Thyroid gland (tissue), 4 donors: Measurements from ENCODE around the gene SESN3. TPM values are rescaled to one million over a fixed set of nuclear protein-coding genes. Genes with fewer than 3 reads are reported as not detected.
"Not testable (repeated sequence)": the region's sequence is repeated elsewhere in the genome, so short reads cannot be mapped to it uniquely, and the experiment has no call there.

Experiments
- DNase-seq, 2 donors: peaks; one replicate each; pipeline ENCODE4 v3.0.0-alpha.2; 2019
- H3K27ac ChIP-seq, 3 donors: fragments of 200-600 bp; sonication (generic); 1 replicate in 2 of 3; 2 replicates in 1 of 3; pipeline ENCODE4 v1.5.1; 2016 to 2019; ENCODE audit warnings: mild to moderate bottlenecking in 1 of 3, moderate library complexity in 1 of 3
- H3K27me3 ChIP-seq: fragments of 200-600 bp; sonication (generic); one replicate; pipeline ENCODE4 v1.5.1; 2019
- H3K36me3 ChIP-seq, 2 donors: fragments of 200-600 bp; sonication (generic); one replicate each; pipeline ENCODE4 v1.5.1; 2016 to 2019
- H3K4me1 ChIP-seq, 2 donors: fragments of 200-600 bp; sonication (generic); one replicate each; pipeline ENCODE4 v1.5.1; 2017 to 2019
- H3K4me3 ChIP-seq, 3 donors: fragments of 200-600 bp; sonication (generic); replicated peaks in 1 of 3; 1 replicate in 2 of 3; 2 replicates in 1 of 3; pipeline ENCODE4 v1.5.1; 2016; ENCODE audit warnings: mild to moderate bottlenecking in 1 of 3
- H3K9me3 ChIP-seq: fragments of 200-600 bp; sonication (generic); one replicate; pipeline ENCODE4 v1.5.1; 2017
- POLR2A ChIP-seq, 2 donors: fragments of 450-650 bp; IDR thresholded peaks; one replicate each; pipeline ENCODE4 v1.6.1; 2017; ENCODE audit warnings: antibody characterized with exemption in 2 of 2, mild to moderate bottlenecking in 2 of 2, moderate library complexity in 1 of 2
- WGBS, 2 donors: methylation state at CpG; one replicate each; pipeline ENCODE4 v1.1.5; 2017; 5-methylcytosine and 5-hydroxymethylcytosine counted together
- intact Hi-C: fragments of 100-400 bp; cut with DNase I; formaldehyde crosslinking; loops from one replicate; pipeline ENCODE4 v1.15.1; 2023
- total RNA-seq, 4 donors: library from RNA; depleted of rRNA; stranded (reverse); fragments of >200 nt; gene quantifications; one replicate each; pipeline ENCODE4 v1.2.3, GENCODE V29; 2016
- TF ChIP-seq, protein P1 (sequence below), 6 experiments: fragments of 200-600 bp in 3 of 6; fragments of 450-650 bp in 3 of 6; sonication (generic) in 3 of 6; IDR thresholded peaks; one replicate each; pipeline ENCODE4 v1.5.1; 2016 to 2019; ENCODE audit warnings: antibody characterized with exemption in 6 of 6, mild to moderate bottlenecking in 2 of 6, inconsistent platforms in 1 of 6, moderate library complexity in 1 of 6

Gene SESN3
- total RNA-seq, 4 donors from 2014 or later, result 54.3 to 82.2 (median 71.8) TPM

DNA sequence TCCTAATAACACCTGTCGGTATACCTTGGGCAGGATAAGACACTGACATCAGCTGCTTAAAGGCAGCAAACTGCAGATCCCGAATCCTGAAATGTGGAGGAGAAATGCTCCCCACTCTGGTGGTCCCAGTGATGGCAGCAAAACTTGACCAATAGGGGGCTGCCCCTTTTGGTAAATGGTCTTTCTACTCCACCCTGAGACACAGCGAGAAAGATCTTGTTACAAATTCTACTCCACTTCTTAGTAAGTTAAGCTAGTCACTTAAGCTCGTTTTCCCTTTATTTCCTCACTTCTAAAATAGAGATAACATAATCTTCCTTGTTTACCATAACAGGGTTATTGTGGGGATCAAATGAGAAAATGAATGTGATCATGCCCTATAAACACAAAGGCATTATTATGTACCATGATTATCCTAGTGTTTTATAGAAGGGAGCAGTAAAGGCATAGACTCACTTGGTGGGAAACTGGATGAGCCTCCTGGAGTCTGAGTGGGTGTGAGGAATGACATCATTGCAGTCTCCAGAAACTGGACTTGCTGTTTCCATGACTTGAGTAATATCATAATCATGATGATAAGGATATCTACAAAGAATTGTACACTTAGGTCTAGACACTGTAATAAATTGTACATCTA, 90.5 kb downstream of the SESN3 start:
- Histone ChIP-seq H3K27me3 (no peaks in the 10 kb centered on the region), H3K36me3 (no peaks in the 10 kb centered on the region), H3K4me3 (no peak overlapping the region), H3K4me1 (no peaks in the 10 kb centered on the region), H3K27ac (no peak overlapping the region), H3K9me3 (no peaks in the 10 kb centered on the region)
- TF ChIP-seq POLR2A (IDR thresholded peaks at IDR 0.05), result no peak
- TF ChIP-seq, protein P1, sequence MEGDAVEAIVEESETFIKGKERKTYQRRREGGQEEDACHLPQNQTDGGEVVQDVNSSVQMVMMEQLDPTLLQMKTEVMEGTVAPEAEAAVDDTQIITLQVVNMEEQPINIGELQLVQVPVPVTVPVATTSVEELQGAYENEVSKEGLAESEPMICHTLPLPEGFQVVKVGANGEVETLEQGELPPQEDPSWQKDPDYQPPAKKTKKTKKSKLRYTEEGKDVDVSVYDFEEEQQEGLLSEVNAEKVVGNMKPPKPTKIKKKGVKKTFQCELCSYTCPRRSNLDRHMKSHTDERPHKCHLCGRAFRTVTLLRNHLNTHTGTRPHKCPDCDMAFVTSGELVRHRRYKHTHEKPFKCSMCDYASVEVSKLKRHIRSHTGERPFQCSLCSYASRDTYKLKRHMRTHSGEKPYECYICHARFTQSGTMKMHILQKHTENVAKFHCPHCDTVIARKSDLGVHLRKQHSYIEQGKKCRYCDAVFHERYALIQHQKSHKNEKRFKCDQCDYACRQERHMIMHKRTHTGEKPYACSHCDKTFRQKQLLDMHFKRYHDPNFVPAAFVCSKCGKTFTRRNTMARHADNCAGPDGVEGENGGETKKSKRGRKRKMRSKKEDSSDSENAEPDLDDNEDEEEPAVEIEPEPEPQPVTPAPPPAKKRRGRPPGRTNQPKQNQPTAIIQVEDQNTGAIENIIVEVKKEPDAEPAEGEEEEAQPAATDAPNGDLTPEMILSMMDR (IDR thresholded peaks at IDR 0.05), result no peak
- WGBS, 2 donors, result 63 to 64% methylated on average over 4 of the region's 4 CpGs
- intact Hi-C loops, result loop anchor here (10.0 kb wide), 1 partner anchor 166 kb away; the partner anchor contains the start of genes CWC15 and KDM4D
- DNase-seq, result no peak

DNA sequence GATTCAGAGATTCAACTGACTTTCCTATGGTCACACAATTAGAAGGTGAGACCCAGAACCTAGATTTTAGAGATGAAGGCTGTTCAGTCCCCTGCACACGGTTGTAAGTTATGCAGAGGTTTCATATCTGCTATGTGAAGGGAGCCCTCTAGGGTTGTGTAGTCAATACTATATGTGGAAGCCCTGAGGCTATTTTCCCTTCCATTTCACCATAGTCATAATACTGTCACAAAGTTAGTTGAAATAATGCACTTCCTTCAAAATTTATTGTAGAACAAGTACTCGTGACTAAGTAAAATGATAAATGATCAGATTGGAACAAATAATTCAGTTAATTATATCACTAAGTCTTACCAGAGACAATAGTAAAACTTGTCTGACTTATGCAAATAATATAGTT, 92.6 kb downstream of the SESN3 start:
- DNase-seq, result no peak
- Histone ChIP-seq H3K4me1 (no peaks in the 10 kb centered on the region), H3K27ac (no peak overlapping the region), H3K27me3 (no peaks in the 10 kb centered on the region), H3K9me3 (no peaks in the 10 kb centered on the region), H3K4me3 (no peak overlapping the region), H3K36me3 (no peaks in the 10 kb centered on the region)
- TF ChIP-seq POLR2A (IDR thresholded peaks at IDR 0.05), result no peak
- TF ChIP-seq, protein P1 (IDR thresholded peaks at IDR 0.05), result peak in 4 of 6 experiments; percentile 20 to 49 (median 42)
- WGBS, 2 donors, result 31% methylated on average over 2 of the region's 2 CpGs
- intact Hi-C loops, result no loop called here

DNA sequence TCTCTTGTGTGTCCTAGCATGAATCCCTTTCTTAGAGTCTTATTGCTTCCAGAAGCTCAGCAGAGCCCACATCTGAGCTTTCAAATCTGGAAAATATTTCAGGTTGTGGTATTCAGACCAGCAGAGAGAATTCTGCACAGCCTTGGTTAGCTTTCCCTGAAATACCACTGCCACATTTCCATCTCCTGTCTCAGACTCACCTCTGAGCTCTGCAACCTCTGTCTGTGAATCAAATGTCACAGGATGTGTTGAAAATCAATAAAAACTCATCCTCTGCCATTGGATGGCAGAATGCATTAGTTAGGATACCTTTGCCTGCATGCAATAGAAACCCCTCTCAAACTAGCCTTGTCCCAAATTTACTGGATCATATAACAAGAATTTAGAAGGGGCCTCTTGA, 93.7 kb downstream of the SESN3 start:
- H3K4me1 ChIP-seq, result no peaks in the 10 kb centered on the region
- no peak for TF ChIP-seq POLR2A (IDR thresholded peaks at IDR 0.05)
- TF ChIP-seq, protein P1 (IDR thresholded peaks at IDR 0.05), result no peak
- no peaks in the 10 kb centered on the region for H3K36me3 ChIP-seq
- no peak for DNase-seq
- intact Hi-C loops, result no loop called here
- H3K4me3 ChIP-seq, result no peak overlapping the region
- H3K27me3 ChIP-seq, result no peaks in the 10 kb centered on the region
- no peaks in the 10 kb centered on the region for H3K9me3 ChIP-seq
- H3K27ac ChIP-seq, result no peak overlapping the region

DNA sequence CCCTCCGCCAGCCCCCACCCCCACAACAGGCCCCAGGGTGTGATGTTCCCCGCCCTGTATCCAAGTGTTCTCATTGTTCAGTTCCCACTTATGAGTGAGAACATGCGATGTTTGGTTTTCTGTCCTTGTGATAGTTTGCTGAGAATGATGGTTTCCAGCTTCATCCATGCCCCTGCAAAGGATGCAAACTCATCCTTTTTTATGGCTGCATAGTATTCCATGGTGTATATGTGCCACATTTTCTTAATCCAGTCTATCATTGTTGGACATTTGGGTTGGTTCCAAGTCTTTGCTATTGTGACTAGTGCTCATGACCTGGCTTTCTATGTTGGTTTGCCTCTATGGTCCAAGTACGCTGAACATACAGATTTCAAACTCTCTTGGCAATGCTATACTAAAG, 94.3 kb downstream of the SESN3 start:
- 97 to 100% methylated on average over 4 of the region's 4 CpGs for WGBS, 2 donors
- intact Hi-C loops, H3K36me3 ChIP-seq, H3K27ac ChIP-seq, DNase-seq, H3K27me3 ChIP-seq, H3K4me3 ChIP-seq, H3K4me1 ChIP-seq, H3K9me3 ChIP-seq: not testable (repeated sequence)

DNA sequence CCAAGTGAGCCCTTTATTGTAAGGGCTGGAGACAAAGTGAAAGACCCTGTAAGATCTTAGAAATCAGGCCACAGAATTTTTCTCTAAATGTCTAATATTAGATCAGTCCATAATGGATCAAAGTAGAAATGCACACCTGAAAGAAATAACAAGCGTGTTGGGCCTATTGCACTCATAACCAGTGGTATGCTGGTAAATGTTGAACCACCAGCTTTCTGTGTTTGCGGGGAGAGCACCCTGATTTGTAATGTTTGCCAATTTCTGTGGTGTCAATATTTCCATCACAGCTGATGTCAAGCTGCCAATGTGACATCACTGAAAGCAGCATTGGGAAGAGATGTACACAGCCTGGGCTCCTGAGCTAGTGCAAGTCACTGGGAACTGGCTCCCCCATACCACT, 95.1 kb downstream of the SESN3 start:
- no peak overlapping the region for H3K4me3 ChIP-seq
- no peaks in the 10 kb centered on the region for H3K27me3 ChIP-seq
- no peak for TF ChIP-seq POLR2A (IDR thresholded peaks at IDR 0.05)
- TF ChIP-seq, protein P1 (IDR thresholded peaks at IDR 0.05), result no peak
- no peak overlapping the region for H3K27ac ChIP-seq
- DNase-seq, result no peak
- no peaks in the 10 kb centered on the region for H3K4me1 ChIP-seq
- 98 to 100% methylated on average over 2 of the region's 2 CpGs for WGBS, 2 donors
- intact Hi-C loops, result no loop called here
- H3K36me3 ChIP-seq, result no peaks in the 10 kb centered on the region
- no peaks in the 10 kb centered on the region for H3K9me3 ChIP-seq
